ENCODE data around the gene RELB.

Gene RELB

DNA sequence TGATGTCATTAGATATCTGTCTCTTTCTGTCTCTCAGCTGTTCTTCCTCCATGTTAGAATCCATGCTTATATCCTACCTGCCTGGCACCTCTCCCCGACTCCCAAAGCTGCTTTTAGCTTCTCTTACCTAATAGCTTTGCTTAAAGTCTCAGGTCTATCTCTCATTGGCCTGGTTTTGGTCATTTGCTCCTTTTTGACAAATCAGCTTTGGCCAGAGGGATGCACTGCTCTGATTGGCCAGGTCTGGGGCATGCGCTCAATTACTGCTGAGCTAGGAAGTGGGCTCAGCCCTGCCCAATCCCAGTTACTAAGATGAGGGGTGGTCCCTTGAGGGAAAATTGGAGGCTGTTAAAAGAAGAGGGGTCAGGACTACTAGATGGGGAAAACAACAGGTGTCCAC lies 26.1 kb downstream of the RELB start:
- no peak; the same call in 2 of the 3 replicates for ATAC-seq
- TF ChIP-seq PPARA (CRISPR knock-in tag; IDR thresholded peaks at IDR 0.05; ENCODE audit: borderline replicate concordance) (no peak), RARB (CRISPR knock-in tag; IDR thresholded peaks at IDR 0.05) (no peak), POU6F1 (CRISPR knock-in tag; IDR thresholded peaks at IDR 0.05; ENCODE audit: borderline replicate concordance, low read depth) (no peak), TOX (CRISPR knock-in tag; IDR thresholded peaks at IDR 0.05; ENCODE audit: borderline replicate concordance) (no peak), ARNTL (CRISPR knock-in tag; IDR thresholded peaks at IDR 0.05; ENCODE audit: borderline replicate concordance, low read depth) (no peak), ZNF70 (CRISPR knock-in tag; IDR thresholded peaks at IDR 0.05) (no peak), ISL1 (CRISPR knock-in tag; IDR thresholded peaks at IDR 0.05) (no peak), SNAI2 (CRISPR knock-in tag; IDR thresholded peaks at IDR 0.05) (no peak), ESRRG (CRISPR knock-in tag; IDR thresholded peaks at IDR 0.05) (no peak), BACH2 (CRISPR knock-in tag; IDR thresholded peaks at IDR 0.05; ENCODE audit: borderline replicate concordance) (no peak), ZFP30 (CRISPR knock-in tag; IDR thresholded peaks at IDR 0.05) (no peak), CSRNP3 (CRISPR knock-in tag; IDR thresholded peaks at IDR 0.05) (no peak), CSDC2 (CRISPR knock-in tag; IDR thresholded peaks at IDR 0.05) (no peak), OSR1 (CRISPR knock-in tag; IDR thresholded peaks at IDR 0.05) (no peak), GLIS3 (CRISPR knock-in tag; IDR thresholded peaks at IDR 0.05) (no peak), ZC3H10 (CRISPR knock-in tag; IDR thresholded peaks at IDR 0.05) (no peak), ZNF8 (CRISPR knock-in tag; IDR thresholded peaks at IDR 0.05) (no peak), PATZ1 (CRISPR knock-in tag; IDR thresholded peaks at IDR 0.05; ENCODE audit: borderline replicate concordance) (no peak), ZNF565 (CRISPR knock-in tag; conservative IDR thresholded peaks at IDR 0.05; ENCODE audit: low read depth) (no peak)
- TF ChIP-seq, protein P1, sequence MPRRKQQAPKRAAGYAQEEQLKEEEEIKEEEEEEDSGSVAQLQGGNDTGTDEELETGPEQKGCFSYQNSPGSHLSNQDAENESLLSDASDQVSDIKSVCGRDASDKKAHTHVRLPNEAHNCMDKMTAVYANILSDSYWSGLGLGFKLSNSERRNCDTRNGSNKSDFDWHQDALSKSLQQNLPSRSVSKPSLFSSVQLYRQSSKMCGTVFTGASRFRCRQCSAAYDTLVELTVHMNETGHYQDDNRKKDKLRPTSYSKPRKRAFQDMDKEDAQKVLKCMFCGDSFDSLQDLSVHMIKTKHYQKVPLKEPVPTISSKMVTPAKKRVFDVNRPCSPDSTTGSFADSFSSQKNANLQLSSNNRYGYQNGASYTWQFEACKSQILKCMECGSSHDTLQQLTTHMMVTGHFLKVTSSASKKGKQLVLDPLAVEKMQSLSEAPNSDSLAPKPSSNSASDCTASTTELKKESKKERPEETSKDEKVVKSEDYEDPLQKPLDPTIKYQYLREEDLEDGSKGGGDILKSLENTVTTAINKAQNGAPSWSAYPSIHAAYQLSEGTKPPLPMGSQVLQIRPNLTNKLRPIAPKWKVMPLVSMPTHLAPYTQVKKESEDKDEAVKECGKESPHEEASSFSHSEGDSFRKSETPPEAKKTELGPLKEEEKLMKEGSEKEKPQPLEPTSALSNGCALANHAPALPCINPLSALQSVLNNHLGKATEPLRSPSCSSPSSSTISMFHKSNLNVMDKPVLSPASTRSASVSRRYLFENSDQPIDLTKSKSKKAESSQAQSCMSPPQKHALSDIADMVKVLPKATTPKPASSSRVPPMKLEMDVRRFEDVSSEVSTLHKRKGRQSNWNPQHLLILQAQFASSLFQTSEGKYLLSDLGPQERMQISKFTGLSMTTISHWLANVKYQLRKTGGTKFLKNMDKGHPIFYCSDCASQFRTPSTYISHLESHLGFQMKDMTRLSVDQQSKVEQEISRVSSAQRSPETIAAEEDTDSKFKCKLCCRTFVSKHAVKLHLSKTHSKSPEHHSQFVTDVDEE (CRISPR knock-in tag; IDR thresholded peaks at IDR 0.05), result no peak

DNA sequence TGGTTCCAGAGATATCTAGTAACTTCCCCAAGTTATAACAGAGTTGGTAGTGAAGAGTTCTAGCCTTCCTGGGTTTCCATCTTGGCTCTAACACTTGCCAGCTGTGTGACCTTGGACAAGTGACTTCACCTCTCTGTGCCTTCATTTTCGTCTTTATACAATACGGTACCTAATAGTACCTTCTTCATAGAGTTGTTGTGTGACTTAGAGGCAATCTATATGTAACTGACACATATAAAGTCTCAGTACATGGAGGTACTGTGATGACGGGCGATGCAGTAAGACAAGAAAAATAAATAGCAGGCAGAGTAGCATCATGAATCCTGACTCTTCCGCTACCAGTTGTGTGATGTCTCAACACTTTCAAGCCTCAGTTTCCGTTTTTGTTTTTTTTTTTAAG lies 29.6 kb downstream of the RELB start:
- ATAC-seq, result no peak
- no peak for TF ChIP-seq OSR1 (CRISPR knock-in tag; IDR thresholded peaks at IDR 0.05)
- TF ChIP-seq ISL1 (CRISPR knock-in tag; IDR thresholded peaks at IDR 0.05), result no peak
- no peak for TF ChIP-seq BACH2 (CRISPR knock-in tag; IDR thresholded peaks at IDR 0.05; ENCODE audit: borderline replicate concordance)
- TF ChIP-seq, protein P1 (CRISPR knock-in tag; IDR thresholded peaks at IDR 0.05), result no peak
- TF ChIP-seq CREB5 (CRISPR knock-in tag; IDR thresholded peaks at IDR 0.05; ENCODE audit: low read depth), result no peak
- TF ChIP-seq ESRRG (CRISPR knock-in tag; IDR thresholded peaks at IDR 0.05), result no peak
- TF ChIP-seq ZNF70 (CRISPR knock-in tag; IDR thresholded peaks at IDR 0.05), result no peak
- TF ChIP-seq CSDC2 (CRISPR knock-in tag; IDR thresholded peaks at IDR 0.05), result no peak
- TF ChIP-seq CSRNP3 (CRISPR knock-in tag; IDR thresholded peaks at IDR 0.05), result no peak
- no peak for TF ChIP-seq PPARA (CRISPR knock-in tag; IDR thresholded peaks at IDR 0.05; ENCODE audit: borderline replicate concordance)
- TF ChIP-seq ARNTL (CRISPR knock-in tag; IDR thresholded peaks at IDR 0.05; ENCODE audit: borderline replicate concordance, low read depth), result no peak
- no peak for TF ChIP-seq ZFP3 (CRISPR knock-in tag; IDR thresholded peaks at IDR 0.05)
- TF ChIP-seq ZNF8 (CRISPR knock-in tag; IDR thresholded peaks at IDR 0.05), result no peak
- TF ChIP-seq PATZ1 (CRISPR knock-in tag; IDR thresholded peaks at IDR 0.05; ENCODE audit: borderline replicate concordance), result no peak
- TF ChIP-seq GLIS3 (CRISPR knock-in tag; IDR thresholded peaks at IDR 0.05), result no peak
- TF ChIP-seq TOX (CRISPR knock-in tag; IDR thresholded peaks at IDR 0.05; ENCODE audit: borderline replicate concordance), result no peak

Data from SK-N-SH treated with all-trans-retinoic acid at 6 μM for 48 hours (cell line).